OCI-LY3 (cell line): ENCODE results near the gene KLC1.

Experiments
- H2AFZ ChIP-seq: fragments of 200-600, 300-600 bp; shearing (Covaris generic); 2 replicates; pipeline ENCODE4 v1.6.0; 2014; ENCODE audit warnings: antibody characterized with exemption, low read depth, low read length
- H3K27ac ChIP-seq: fragments of 200-600, 300-600 bp; sonication (generic); 2 replicates; pipeline ENCODE4 v1.5.1; 2014; ENCODE audit warnings: mild to moderate bottlenecking, low read length, moderate library complexity, mixed read lengths
- H3K27me3 ChIP-seq: fragments of 200-600, 300-600 bp; sonication (generic); 2 replicates; pipeline ENCODE4 v1.6.1; 2014; ENCODE audit warnings: low read depth, low read length, mixed read lengths
- H3K36me3 ChIP-seq: fragments of 200-600, 300-600 bp; sonication (generic); replicated peaks from 2 replicates; pipeline ENCODE3; 2014; ENCODE audit warnings: low read depth, low read length, mixed read lengths
- H3K4me1 ChIP-seq: fragments of 300-600, 200-600 bp; sonication (generic); 2 replicates; pipeline ENCODE4 v1.6.1; 2014; ENCODE audit warnings: low read length, mixed read lengths
- H3K4me2 ChIP-seq: fragments of 200-600, 300-600 bp; sonication (generic); 2 replicates; pipeline ENCODE4 v1.6.1; 2014; ENCODE audit warnings: low read length, mixed read lengths
- H3K4me3 ChIP-seq: fragments of 300-600, 200-600 bp; sonication (generic); 2 replicates; pipeline ENCODE4 v1.5.1; 2014; ENCODE audit warnings: antibody characterized with exemption, mild to moderate bottlenecking, low read length, moderate library complexity
- H3K79me2 ChIP-seq: fragments of 300-600, 200-600 bp; shearing (Covaris generic); 2 replicates; pipeline ENCODE4 v1.6.1; 2014; ENCODE audit warnings: mild to moderate bottlenecking, low read length, mixed read lengths
- H3K9ac ChIP-seq: fragments of 300-600, 200-600 bp; shearing (Covaris generic); 2 replicates; pipeline ENCODE4 v1.6.0; 2014; ENCODE audit warnings: mild to moderate bottlenecking, low read length, moderate library complexity
- H3K9me3 ChIP-seq: fragments of 200-600, 300-600 bp; shearing (Covaris generic); 2 replicates; pipeline ENCODE4 v1.6.1; 2014; ENCODE audit warnings: low read length, mixed read lengths; ENCODE audit not compliant: insufficient read depth
- H4K20me1 ChIP-seq: fragments of 200-600, 300-600 bp; sonication (generic); 2 replicates; pipeline ENCODE4 v1.6.1; 2016; ENCODE audit warnings: low read length, mixed read lengths; ENCODE audit not compliant: insufficient read depth
- CTCF ChIP-seq: fragments of 200-600, 300-600 bp; sonication (generic); IDR thresholded peaks from 2 replicates; pipeline ENCODE4 v1.5.1; 2014; ENCODE audit warnings: antibody characterized with exemption, low read length, low read depth
- EZH2phosphoT487 ChIP-seq: fragments of 200-600 bp; shearing (Covaris generic); IDR thresholded peaks from 2 replicates; pipeline ENCODE4 v1.6.1; 2018; ENCODE audit warnings: antibody characterized with exemption, mixed run types, low read depth

Gene KLC1

GRCh38 chr14:103736546-103737431, 107.8 kb downstream of the KLC1 start:
- TF ChIP-seq EZH2phosphoT487: no peak
- no peak overlapping the region for H3K9ac ChIP-seq
- no peaks in the 10 kb centered on the region for H3K9me3 ChIP-seq
- H3K27me3 ChIP-seq: no peaks in the 10 kb centered on the region
- H3K4me1 ChIP-seq: no peaks in the 10 kb centered on the region
- no peak overlapping the region for H3K4me2 ChIP-seq
- no peak overlapping the region for H3K4me3 ChIP-seq
- no peak overlapping the region for H2AFZ ChIP-seq
- H3K27ac ChIP-seq: no peak overlapping the region
- no peaks in the 10 kb centered on the region for H3K36me3 ChIP-seq
- H4K20me1 ChIP-seq: no peaks in the 10 kb centered on the region
- H3K79me2 ChIP-seq: no peaks in the 10 kb centered on the region

GRCh38 chr14:103737432-103738045, 108.5 kb downstream of the KLC1 start:
- Histone ChIP-seq H3K4me1 (no peaks in the 10 kb centered on the region), H3K27me3 (no peaks in the 10 kb centered on the region), H3K4me2 (no peak overlapping the region), H3K27ac (no peak overlapping the region), H3K9me3 (no peaks in the 10 kb centered on the region), H3K9ac (no peak overlapping the region), H3K4me3 (no peak overlapping the region), H3K36me3 (no peaks in the 10 kb centered on the region), H2AFZ (no peak overlapping the region), H3K79me2 (no peaks in the 10 kb centered on the region), H4K20me1 (no peaks in the 10 kb centered on the region)
- TF ChIP-seq EZH2phosphoT487: no peak
- TF ChIP-seq CTCF: no peak

GRCh38 chr14:103738166-103738565, 109.2 kb downstream of the KLC1 start:
- TF ChIP-seq CTCF (no peak), EZH2phosphoT487 (no peak)
- H3K27ac ChIP-seq: no peak overlapping the region
- no peak overlapping the region for H3K4me2 ChIP-seq
- no peaks in the 10 kb centered on the region for H3K27me3 ChIP-seq
- no peaks in the 10 kb centered on the region for H3K4me1 ChIP-seq
- H4K20me1 ChIP-seq: no peaks in the 10 kb centered on the region
- H3K79me2 ChIP-seq: no peaks in the 10 kb centered on the region
- H3K36me3 ChIP-seq: no peaks in the 10 kb centered on the region
- H3K9me3 ChIP-seq: no peaks in the 10 kb centered on the region
- no peak overlapping the region for H3K9ac ChIP-seq
- H2AFZ ChIP-seq: no peak overlapping the region
- no peak overlapping the region for H3K4me3 ChIP-seq

GRCh38 chr14:103738701-103739451, 109.9 kb downstream of the KLC1 start:
- H3K4me3 ChIP-seq: no peak overlapping the region
- no peaks in the 10 kb centered on the region for H3K36me3 ChIP-seq
- H4K20me1 ChIP-seq: no peaks in the 10 kb centered on the region
- no peaks in the 10 kb centered on the region for H3K4me1 ChIP-seq
- no peak overlapping the region for H3K27ac ChIP-seq
- TF ChIP-seq CTCF (no peak), EZH2phosphoT487 (no peak)
- H3K9ac ChIP-seq: no peak overlapping the region
- H3K27me3 ChIP-seq: no peaks in the 10 kb centered on the region
- H3K9me3 ChIP-seq: no peaks in the 10 kb centered on the region
- H3K79me2 ChIP-seq: no peaks in the 10 kb centered on the region
- H3K4me2 ChIP-seq: no peak overlapping the region
- no peak overlapping the region for H2AFZ ChIP-seq
